ENCODE results near the gene TRMT112.

DNA sequence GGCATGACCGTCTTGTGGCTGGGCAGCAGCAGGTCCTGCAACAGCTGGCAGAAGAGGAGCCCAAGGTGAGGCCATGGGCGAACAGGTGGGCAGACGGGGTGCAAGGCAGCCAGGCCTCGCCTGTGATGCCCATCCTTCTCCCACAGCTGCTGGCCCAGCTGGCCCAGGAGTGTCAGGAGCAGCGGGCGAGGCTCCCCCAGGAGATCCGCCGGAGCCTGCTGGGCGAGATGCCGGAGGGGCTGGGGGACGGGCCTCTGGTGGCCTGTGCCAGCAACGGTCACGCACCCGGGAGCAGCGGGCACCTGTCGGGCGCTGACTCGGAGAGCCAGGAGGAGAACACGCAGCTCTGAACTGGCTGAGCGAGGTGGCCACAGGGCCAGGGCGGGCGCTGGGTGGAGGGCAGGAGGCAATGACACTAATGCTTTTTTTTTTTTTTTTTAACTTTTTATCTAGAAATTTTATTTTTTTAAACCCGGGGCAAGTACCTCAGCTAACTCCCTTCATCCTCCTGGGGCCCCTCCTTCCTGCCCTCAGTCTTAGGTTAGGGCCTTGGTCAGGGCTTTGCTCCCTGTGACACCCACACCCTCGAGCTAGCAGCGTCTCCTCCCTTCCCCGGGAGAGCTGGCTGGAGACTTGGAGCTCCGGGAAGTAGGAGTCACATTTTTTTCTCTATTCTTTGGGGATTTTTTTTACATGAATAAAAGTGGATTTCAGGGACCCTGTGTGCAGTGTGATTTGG is 50.0 kb downstream of the TRMT112 start:
- TF ChIP-seq, protein P1, sequence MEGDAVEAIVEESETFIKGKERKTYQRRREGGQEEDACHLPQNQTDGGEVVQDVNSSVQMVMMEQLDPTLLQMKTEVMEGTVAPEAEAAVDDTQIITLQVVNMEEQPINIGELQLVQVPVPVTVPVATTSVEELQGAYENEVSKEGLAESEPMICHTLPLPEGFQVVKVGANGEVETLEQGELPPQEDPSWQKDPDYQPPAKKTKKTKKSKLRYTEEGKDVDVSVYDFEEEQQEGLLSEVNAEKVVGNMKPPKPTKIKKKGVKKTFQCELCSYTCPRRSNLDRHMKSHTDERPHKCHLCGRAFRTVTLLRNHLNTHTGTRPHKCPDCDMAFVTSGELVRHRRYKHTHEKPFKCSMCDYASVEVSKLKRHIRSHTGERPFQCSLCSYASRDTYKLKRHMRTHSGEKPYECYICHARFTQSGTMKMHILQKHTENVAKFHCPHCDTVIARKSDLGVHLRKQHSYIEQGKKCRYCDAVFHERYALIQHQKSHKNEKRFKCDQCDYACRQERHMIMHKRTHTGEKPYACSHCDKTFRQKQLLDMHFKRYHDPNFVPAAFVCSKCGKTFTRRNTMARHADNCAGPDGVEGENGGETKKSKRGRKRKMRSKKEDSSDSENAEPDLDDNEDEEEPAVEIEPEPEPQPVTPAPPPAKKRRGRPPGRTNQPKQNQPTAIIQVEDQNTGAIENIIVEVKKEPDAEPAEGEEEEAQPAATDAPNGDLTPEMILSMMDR (IDR thresholded peaks at IDR 0.05; ENCODE audit: low read depth, low read length), result no peak
- TF ChIP-seq POLR2A (IDR thresholded peaks at IDR 0.05; ENCODE audit: extremely low read depth, insufficient read length), result no peak

All from NB4 (cell line).